ENCODE data around the gene TINCR. TPM values are rescaled to one million over a fixed set of nuclear protein-coding genes. Genes with fewer than 3 reads are reported as not detected.

TINCR gene
- total RNA-seq, 1 donor from 2014 or later, result not detected

- Histone ChIP-seq H3K4me3 (no peak overlapping the region), H3K27ac (replicated peaks) (no peak overlapping the region), H3K27me3 (ENCODE audit: low read depth) (peaks cover 98% of the 10 kb centered on the region), H3K4me1 (no peaks in the 10 kb centered on the region), H3K36me3 (peaks cover 6% of the 10 kb centered on the region), H3K9me3 (replicated peaks) (peaks cover 19% of the 10 kb centered on the region)
- no peak for TF ChIP-seq CTCF (IDR thresholded peaks at IDR 0.05; ENCODE audit: borderline replicate concordance)
- intact Hi-C loops (cut with micrococcal nuclease), result no loop called here
- no peak for DNase-seq
Measured at GRCh38 chr19:5562280-5562679, 5.5 kb downstream of the TINCR start.

- peaks cover 96% of the 10 kb centered on the region for H3K27me3 ChIP-seq (ENCODE audit: low read depth)
- H3K9me3 ChIP-seq (replicated peaks), result peaks cover 19% of the 10 kb centered on the region
- DNase-seq, result no peak
- H3K4me1 ChIP-seq, result no peaks in the 10 kb centered on the region
- no peak overlapping the region for H3K4me3 ChIP-seq
- no peak overlapping the region for H3K27ac ChIP-seq (replicated peaks)
- peaks cover 6% of the 10 kb centered on the region for H3K36me3 ChIP-seq
- intact Hi-C loops (cut with micrococcal nuclease), result no loop called here
- TF ChIP-seq CTCF (IDR thresholded peaks at IDR 0.05; ENCODE audit: borderline replicate concordance), result no peak
Measured at GRCh38 chr19:5561559-5561958, 6.2 kb downstream of the TINCR start.

GRCh38 chr19:5560156-5560555 lies 7.6 kb downstream of the TINCR start:
- no peak overlapping the region for H3K4me3 ChIP-seq
- peaks cover 87% of the 10 kb centered on the region for H3K27me3 ChIP-seq (ENCODE audit: low read depth)
- H3K27ac ChIP-seq (replicated peaks), result no peak overlapping the region

GRCh38 chr19:5559804-5560133 lies 8.0 kb downstream of the TINCR start:
- no peak for DNase-seq
- H3K4me3 ChIP-seq, result no peak overlapping the region
- intact Hi-C loops (cut with micrococcal nuclease), result no loop called here
- no peak overlapping the region for H3K27ac ChIP-seq (replicated peaks)
- no peak for TF ChIP-seq CTCF (IDR thresholded peaks at IDR 0.05; ENCODE audit: borderline replicate concordance)
- H3K4me1 ChIP-seq, result no peaks in the 10 kb centered on the region
- H3K27me3 ChIP-seq (ENCODE audit: low read depth), result peaks cover 84% of the 10 kb centered on the region
- peaks cover 19% of the 10 kb centered on the region for H3K9me3 ChIP-seq (replicated peaks)
- H3K36me3 ChIP-seq, result peaks cover 6% of the 10 kb centered on the region

More at GRCh38 chr19:5560156-5560555, 7.6 kb downstream of the TINCR start:
- intact Hi-C loops (cut with micrococcal nuclease), result no loop called here
- no peak for TF ChIP-seq CTCF (IDR thresholded peaks at IDR 0.05; ENCODE audit: borderline replicate concordance)
- H3K9me3 ChIP-seq (replicated peaks), result peaks cover 19% of the 10 kb centered on the region
- H3K36me3 ChIP-seq, result peaks cover 6% of the 10 kb centered on the region
- no peak for DNase-seq
- no peaks in the 10 kb centered on the region for H3K4me1 ChIP-seq

- no peak for TF ChIP-seq CTCF (IDR thresholded peaks at IDR 0.05; ENCODE audit: borderline replicate concordance)
- no peak overlapping the region for H3K27ac ChIP-seq (replicated peaks)
- H3K4me3 ChIP-seq, result no peak overlapping the region
- H3K27me3 ChIP-seq (ENCODE audit: low read depth), result peaks cover 67% of the 10 kb centered on the region
- H3K36me3 ChIP-seq, result peaks cover 6% of the 10 kb centered on the region
- no peaks in the 10 kb centered on the region for H3K4me1 ChIP-seq
- no peak for DNase-seq
- H3K9me3 ChIP-seq (replicated peaks), result peaks cover 19% of the 10 kb centered on the region
- intact Hi-C loops (cut with micrococcal nuclease), result no loop called here
Measured at GRCh38 chr19:5558101-5558621, 9.6 kb downstream of the TINCR start.

Data from left ventricle myocardium inferior (tissue), 1 donor.